GM18951 (cell line): ENCODE data around the gene PITPNM3.

Source experiments
- POLR2A ChIP-seq: IDR thresholded peaks from 4 replicates; pipeline ENCODE4 v1.6.1; 2011; ENCODE audit warnings: mild to moderate bottlenecking; ENCODE audit not compliant: insufficient read length, insufficient read depth; ENCODE audit errors: extremely low read depth
- in situ Hi-C: fragments of 300-500 bp; cut with MboI; formaldehyde crosslinking; loops from one replicate; pipeline ENCODE4 v1.12.0; 2022; ENCODE audit warnings: low sequenced_read_pairs, mixed read lengths, inconsistent platforms; ENCODE audit not compliant: unreplicated experiment

PITPNM3 gene

GRCh38 chr17:6474906-6475305, 81.4 kb downstream of the PITPNM3 start:
- in situ Hi-C loops = no loop called here
- TF ChIP-seq POLR2A = no peak

- TF ChIP-seq POLR2A = no peak
- in situ Hi-C loops = no loop called here
Observed at GRCh38 chr17:6474376-6474775, 82.0 kb downstream of the PITPNM3 start.

DNA sequence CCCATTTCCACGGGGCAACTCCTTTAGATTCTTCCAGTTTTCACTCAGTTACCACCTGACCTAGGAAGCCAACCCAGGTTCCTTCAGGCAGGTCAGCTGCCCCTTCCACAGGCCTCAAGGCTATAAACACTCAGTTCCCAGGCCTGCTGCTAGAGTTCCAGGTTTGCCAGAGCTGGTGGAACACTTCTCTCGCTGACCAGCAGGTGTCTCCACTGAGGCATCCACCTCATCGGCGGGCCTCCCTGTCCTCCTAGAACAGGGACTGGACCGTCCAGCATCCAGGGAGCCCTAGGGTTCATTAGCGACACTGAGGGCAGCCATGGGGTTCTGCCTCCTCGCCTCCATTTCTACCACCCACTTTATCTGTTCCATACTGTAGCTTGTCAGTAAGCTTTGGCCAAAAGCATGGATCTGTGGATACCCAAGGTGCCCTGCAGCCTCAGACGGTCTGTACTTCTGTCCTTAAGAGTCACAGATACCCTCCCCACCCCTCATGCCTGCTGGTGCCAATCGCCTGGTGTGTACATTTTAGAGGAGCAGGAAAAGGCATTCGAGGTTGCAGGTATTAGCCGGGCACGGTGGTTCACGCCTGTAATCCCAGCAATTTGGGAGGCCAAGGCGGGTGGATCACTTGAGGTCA, 83.1 kb downstream of the PITPNM3 start:
- no peak for TF ChIP-seq POLR2A
- in situ Hi-C loops = no loop called here

GRCh38 chr17:6472517-6472916, 83.8 kb downstream of the PITPNM3 start:
- TF ChIP-seq POLR2A = no peak
- in situ Hi-C loops = no loop called here

- TF ChIP-seq POLR2A = no peak
- in situ Hi-C loops = no loop called here
Observed at GRCh38 chr17:6471531-6472465, 84.6 kb downstream of the PITPNM3 start.

GRCh38 chr17:6470751-6471521, 85.4 kb downstream of the PITPNM3 start:
- in situ Hi-C loops = no loop called here
- no peak for TF ChIP-seq POLR2A

DNA sequence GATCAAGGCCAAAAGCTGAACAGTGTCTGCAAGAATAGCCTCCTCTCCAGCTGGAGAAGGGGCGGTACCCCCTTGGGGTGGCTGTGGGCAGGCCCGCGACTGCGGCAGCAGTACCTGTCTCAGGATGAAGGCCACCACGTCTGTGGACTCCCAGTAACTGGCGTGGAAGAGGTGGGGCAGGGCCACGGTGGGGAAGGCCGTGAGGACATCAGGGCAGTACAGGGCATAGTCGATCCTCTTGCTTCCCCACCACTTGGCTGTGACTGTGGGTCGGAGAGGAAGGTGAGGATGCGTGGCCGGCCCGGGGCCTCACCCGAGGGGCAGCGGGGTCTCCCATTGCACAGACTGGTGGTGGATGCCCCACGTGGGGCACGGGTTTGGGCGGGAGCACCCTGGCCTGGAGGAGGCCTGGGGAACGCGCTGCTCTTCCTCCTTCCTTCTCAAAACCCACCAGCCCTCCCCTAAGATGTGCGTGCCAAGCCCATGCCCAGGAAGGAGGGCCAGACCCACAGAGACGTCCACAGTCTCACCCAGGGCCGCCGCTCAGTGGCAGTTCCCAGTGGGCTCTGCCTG, 86.1 kb downstream of the PITPNM3 start:
- in situ Hi-C loops = no loop called here
- TF ChIP-seq POLR2A = no peak

GRCh38 chr17:6468051-6468790, 88.1 kb downstream of the PITPNM3 start:
- in situ Hi-C loops = no loop called here
- no peak for TF ChIP-seq POLR2A

- in situ Hi-C loops = no loop called here
- no peak for TF ChIP-seq POLR2A
Observed at GRCh38 chr17:6467567-6467966, 88.8 kb downstream of the PITPNM3 start.

DNA sequence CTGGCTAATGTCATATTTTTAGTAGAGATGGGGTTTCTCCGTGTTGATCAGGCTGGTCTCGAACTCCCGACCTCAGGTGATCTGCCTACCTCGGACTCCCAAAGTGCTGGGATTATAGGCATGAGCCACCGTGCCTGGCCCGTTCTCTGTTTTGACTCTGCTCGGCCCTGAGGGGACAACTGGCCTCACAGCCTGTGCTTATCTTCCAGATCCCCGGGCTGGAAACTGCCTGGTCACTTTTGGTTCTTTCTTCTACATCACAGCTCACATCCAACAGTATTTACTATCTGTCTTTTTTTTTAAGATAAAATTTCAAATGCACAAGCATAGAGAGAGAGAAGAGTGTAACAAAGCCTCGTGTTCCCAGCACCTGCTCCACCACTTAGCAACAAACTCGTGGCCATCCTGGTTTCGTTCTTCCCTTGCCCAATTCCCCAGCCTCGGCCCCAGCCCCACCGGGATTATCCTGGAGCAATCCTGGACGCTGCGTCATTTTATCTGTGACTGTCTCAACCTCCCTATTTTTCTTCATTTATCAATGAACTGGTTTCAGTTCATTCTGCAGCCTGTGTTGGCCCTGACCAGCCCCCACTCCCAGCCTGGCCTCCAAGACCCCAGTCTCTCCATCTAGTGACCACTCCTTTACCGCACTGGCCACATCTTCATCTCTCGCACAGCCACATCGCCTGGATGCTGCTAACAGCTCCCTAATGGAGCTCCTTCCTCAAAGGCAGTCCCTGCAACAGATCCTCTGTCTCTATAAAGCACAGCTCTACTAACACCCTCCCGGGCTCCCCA, 91.0 kb downstream of the PITPNM3 start:
- in situ Hi-C loops = no loop called here
- TF ChIP-seq POLR2A = no peak

DNA sequence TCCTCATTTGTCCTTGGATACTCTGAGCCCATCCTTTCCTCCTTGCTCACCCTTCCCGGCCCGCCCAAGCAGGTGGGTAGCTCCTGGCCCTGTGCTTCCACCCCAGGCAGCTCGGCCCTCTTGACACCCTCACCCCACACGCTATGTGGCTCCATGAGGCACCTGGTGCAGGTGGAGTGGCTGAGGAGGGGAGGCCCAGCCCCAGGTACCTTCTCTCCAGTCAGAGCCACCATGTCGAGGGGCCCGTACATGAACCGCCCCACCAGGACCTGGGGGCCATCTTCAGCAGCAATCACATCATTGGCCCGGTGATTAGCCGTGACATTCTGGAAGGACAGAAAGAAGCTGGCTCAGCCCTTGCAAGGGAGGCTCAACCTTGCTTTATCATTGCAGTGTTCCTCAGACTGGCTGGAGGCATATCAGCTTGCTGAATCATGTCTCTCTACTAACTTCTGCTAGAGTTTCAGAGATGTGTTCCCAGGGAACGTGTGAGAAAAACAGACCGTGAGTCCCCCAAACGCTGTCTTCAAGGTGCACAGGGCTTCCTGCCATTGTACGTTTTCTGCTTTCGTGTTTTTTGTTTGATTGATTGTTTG, 91.8 kb downstream of the PITPNM3 start:
- in situ Hi-C loops = no loop called here
- no peak for TF ChIP-seq POLR2A

GRCh38 chr17:6463616-6464445, 92.5 kb downstream of the PITPNM3 start:
- in situ Hi-C loops = no loop called here
- no peak for TF ChIP-seq POLR2A
